GM23338 (cell line): ENCODE data around the gene SLAMF6. TPM values are rescaled to one million over a fixed set of nuclear protein-coding genes. Genes with fewer than 3 reads are reported as not detected.

Source experiments
- ATAC-seq: fragments of 200-7000 bp; cut with Tn5 transposase; 3 replicates; pipeline ENCODE4 v1.9.1; 2020
- DNase-seq: peaks from one replicate; pipeline ENCODE4 v3.0.0-alpha.2; 2015; ENCODE audit warnings: low spot score
- H2AFZ ChIP-seq: fragments of 200-600 bp; sonication (generic); 2 replicates; pipeline ENCODE4 v1.8.0; 2016; ENCODE audit warnings: antibody characterized with exemption, mild to moderate bottlenecking, moderate library complexity
- H3F3A ChIP-seq: fragments of 200-600 bp; sonication (generic); replicated peaks from 2 replicates; pipeline ENCODE4 v1.8.0; 2017; ENCODE audit warnings: antibody characterized with exemption, mixed run types, low read depth
- H3K27ac ChIP-seq: fragments of 200-600 bp; sonication (generic); 2 replicates; pipeline ENCODE4 v1.6.1; 2016; ENCODE audit warnings: low read depth
- H3K27me3 ChIP-seq: fragments of 200-600 bp; sonication (generic); 2 replicates; pipeline ENCODE4 v1.8.0; 2016; ENCODE audit warnings: mild to moderate bottlenecking, mixed run types, moderate library complexity; ENCODE audit not compliant: insufficient read depth
- H3K36me3 ChIP-seq: fragments of 200-600 bp; sonication (generic); 2 replicates; pipeline ENCODE4 v1.8.0; 2016; ENCODE audit warnings: mild to moderate bottlenecking; ENCODE audit not compliant: insufficient read depth
- H3K4me1 ChIP-seq: fragments of 200-600 bp; sonication (generic); 2 replicates; pipeline ENCODE4 v1.8.0; 2016; ENCODE audit warnings: mild to moderate bottlenecking, moderate library complexity; ENCODE audit not compliant: insufficient read depth
- H3K4me2 ChIP-seq: fragments of 200-600 bp; sonication (generic); 2 replicates; pipeline ENCODE4 v1.7.1; 2017; ENCODE audit warnings: mixed run types
- H3K4me3 ChIP-seq: fragments of 200-600 bp; sonication (generic); 2 replicates; pipeline ENCODE4 v1.6.1; 2016; ENCODE audit warnings: mixed run types
- H3K79me2 ChIP-seq: fragments of 200-600 bp; sonication (generic); replicated peaks from 2 replicates; pipeline ENCODE4 v1.8.0; 2017; ENCODE audit warnings: mild to moderate bottlenecking; ENCODE audit not compliant: insufficient read depth
- H3K9me2 ChIP-seq: fragments of 200-600 bp; sonication (generic); 2 replicates; pipeline ENCODE4 v1.8.0; 2017; ENCODE audit not compliant: insufficient read depth
- H4K20me1 ChIP-seq: fragments of 200-600 bp; sonication (generic); replicated peaks from 2 replicates; pipeline ENCODE4 v1.8.0; 2017; ENCODE audit warnings: mild to moderate bottlenecking; ENCODE audit not compliant: insufficient read depth
- H3K27ac Mint-ChIP-seq: 2 replicates; pipeline ENCODE4 v1.8.0; 2020; ENCODE audit warnings: inconsistent platforms, mild to moderate bottlenecking, moderate library complexity, mixed read lengths
- H3K27me3 Mint-ChIP-seq: 3 replicates; pipeline ENCODE4 v1.8.0; 2022; ENCODE audit warnings: low read depth, mild to moderate bottlenecking, moderate library complexity, mixed read lengths, inconsistent platforms; ENCODE audit not compliant: insufficient read depth, poor library complexity
- H3K36me3 Mint-ChIP-seq: 3 replicates; pipeline ENCODE4 v1.8.0; 2021; ENCODE audit warnings: low read depth, mild to moderate bottlenecking, inconsistent platforms, moderate library complexity, mixed read lengths
- H3K4me1 Mint-ChIP-seq: 3 replicates; pipeline ENCODE4 v1.8.0; 2020; ENCODE audit warnings: mild to moderate bottlenecking, inconsistent platforms, mixed read lengths
- H3K4me3 Mint-ChIP-seq: 3 replicates; pipeline ENCODE4 v1.8.0; 2021; ENCODE audit warnings: moderate library complexity, mild to moderate bottlenecking, inconsistent platforms, mixed read lengths
- H3K9me3 Mint-ChIP-seq: 3 replicates; pipeline ENCODE4 v1.8.0; 2020; ENCODE audit warnings: moderate library complexity, mild to moderate bottlenecking, inconsistent platforms, mixed read lengths
- CREB1 ChIP-seq: fragments of 250-450 bp; sonication (Bioruptor Pico); IDR thresholded peaks from 2 replicates; pipeline ENCODE4 v1.5.0; 2020; ENCODE audit warnings: low read depth, mild to moderate bottlenecking, moderate library complexity
- CTCF ChIP-seq, 2 experiments: fragments of 200-600 bp in 1 of 2; sonication (generic) in 1 of 2; conservative IDR thresholded peaks; 2 replicates each; pipeline versions ENCODE4 v1.5.1 to v1.6.1; 2016 to 2017; ENCODE audit warnings: antibody characterized with exemption in 2 of 2, low read depth in 2 of 2, mild to moderate bottlenecking in 2 of 2, moderate library complexity in 1 of 2
- ETS1 ChIP-seq: IDR thresholded peaks from 2 replicates; pipeline ENCODE4 v1.6.1; 2016; ENCODE audit warnings: antibody characterized with exemption
- EZH2 ChIP-seq: fragments of 200-600 bp; sonication (generic); IDR thresholded peaks from one replicate; pipeline ENCODE4 v1.8.0; 2017; ENCODE audit warnings: antibody characterized with exemption, mild to moderate bottlenecking, low read depth; ENCODE audit not compliant: unreplicated experiment
- EZH2phosphoT487 ChIP-seq: fragments of 200-600 bp; sonication (generic); IDR thresholded peaks from one replicate; pipeline ENCODE4 v1.8.1; 2018; ENCODE audit warnings: antibody characterized with exemption; ENCODE audit not compliant: unreplicated experiment
- JUNB ChIP-seq: IDR thresholded peaks from one replicate; pipeline ENCODE4 v1.6.1; 2016; ENCODE audit warnings: antibody characterized with exemption; ENCODE audit not compliant: unreplicated experiment
- NANOG ChIP-seq: IDR thresholded peaks from 2 replicates; pipeline ENCODE4 v1.6.1; 2016; ENCODE audit warnings: antibody characterized with exemption, borderline replicate concordance
- POLR2AphosphoS5 ChIP-seq: IDR thresholded peaks from 2 replicates; pipeline ENCODE4 v1.6.1; 2016; ENCODE audit warnings: antibody characterized with exemption, low read depth
- REST ChIP-seq: IDR thresholded peaks from one replicate; pipeline ENCODE4 v1.6.1; 2018; ENCODE audit warnings: antibody characterized with exemption; ENCODE audit not compliant: unreplicated experiment
- STAT1 ChIP-seq: IDR thresholded peaks from one replicate; pipeline ENCODE4 v1.6.1; 2016; ENCODE audit warnings: antibody characterized with exemption; ENCODE audit not compliant: unreplicated experiment
- ZNF114 ChIP-seq: fragments of 250-450 bp; sonication (Bioruptor Pico); IDR thresholded peaks from 2 replicates; pipeline ENCODE4 v1.5.0; 2020; ENCODE audit warnings: mild to moderate bottlenecking, moderate library complexity
- ZNF331 ChIP-seq: fragments of 250-450 bp; sonication (Bioruptor Pico); IDR thresholded peaks from 2 replicates; pipeline ENCODE4 v1.5.0; 2020; ENCODE audit warnings: low read depth, mild to moderate bottlenecking, moderate library complexity
- polyA plus RNA-seq: library from polyadenylated mRNA; unstranded; fragments of >200 nt; fragmentation: Nextera tagmentation; extraction: Ambion mirVana; gene quantifications from 2 replicates; pipeline ENCODE4 v1.2.1, GENCODE V29; 2016
- total RNA-seq: library from RNA; depleted of rRNA; stranded (reverse); fragments of >200 nt; shearing (Covaris generic); gene quantifications from 2 replicates; pipeline ENCODE4 v1.2.3, GENCODE V29; 2014
- TF ChIP-seq, protein P1 (sequence below): fragments of 250-450 bp; sonication (Bioruptor Pico); IDR thresholded peaks from 2 replicates; pipeline ENCODE4 v1.5.0; 2020; ENCODE audit warnings: mild to moderate bottlenecking, moderate library complexity

The SLAMF6 gene
- total and polyA plus RNA-seq, 2 experiments from 2014 or later = not detected

DNA sequence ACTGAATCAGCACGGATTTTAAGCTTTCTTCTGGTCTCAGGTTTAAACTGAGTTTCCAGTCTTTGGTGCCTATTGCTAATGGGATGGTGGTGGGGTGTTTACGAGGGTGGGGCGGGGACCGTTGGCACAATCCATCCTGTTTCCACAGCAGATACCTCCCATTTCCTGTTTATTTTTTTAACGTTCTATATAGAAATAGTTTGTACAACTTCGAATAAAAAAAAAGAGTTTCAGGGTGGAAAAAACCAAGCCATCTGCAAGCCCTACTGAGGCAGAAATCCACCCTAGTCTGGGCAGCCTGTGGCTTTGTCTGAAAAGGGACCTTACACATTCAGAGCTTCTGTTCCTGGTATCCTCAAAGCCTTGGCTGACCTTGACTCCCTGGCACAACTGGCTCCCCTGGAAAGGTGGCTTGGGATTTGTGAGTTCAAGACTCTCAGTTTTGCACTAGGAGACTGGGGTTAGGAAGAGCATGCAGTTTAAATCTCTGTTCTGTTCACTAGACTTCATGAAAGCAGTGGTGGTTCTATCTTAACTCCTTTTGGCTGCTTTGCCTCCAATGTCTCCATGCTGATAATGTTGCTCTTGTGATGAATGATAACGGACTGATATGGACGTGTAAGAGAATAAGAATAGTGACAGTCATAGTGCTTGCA is 76.0 kb downstream of the SLAMF6 start:
- no peaks in the 10 kb centered on the region for H3K79me2 ChIP-seq
- peaks cover 4% of the 10 kb centered on the region; the same call in 1 of the 2 replicates for H3K9me2 ChIP-seq
- DNase-seq (no peak), ATAC-seq (no peak)
- Mint-ChIP-seq H3K27ac (no peak overlapping the region), H3K27me3 (no peaks in the 10 kb centered on the region), H3K4me3 (no peak overlapping the region), H3K4me1 (no peaks in the 10 kb centered on the region), H3K36me3 (no peaks in the 10 kb centered on the region), H3K9me3 (no peaks in the 10 kb centered on the region)
- H3K4me1 ChIP-seq = no peaks in the 10 kb centered on the region
- no peak for TF ChIP-seq CREB1 (CRISPR knock-in tag)
- TF ChIP-seq STAT1 = no peak
- TF ChIP-seq POLR2AphosphoS5 = no peak
- no peak for TF ChIP-seq REST
- no peak for TF ChIP-seq NANOG
- TF ChIP-seq JUNB = no peak
- TF ChIP-seq CTCF (conservative IDR thresholded peaks at IDR 0.05; ENCODE audit: low read depth in 2 of 2) = no peak
- no peak for TF ChIP-seq EZH2
- no peak for TF ChIP-seq EZH2phosphoT487
- no peak for TF ChIP-seq ZNF331
- no peak for TF ChIP-seq ZNF114 (CRISPR knock-in tag)
- TF ChIP-seq, protein P1, sequence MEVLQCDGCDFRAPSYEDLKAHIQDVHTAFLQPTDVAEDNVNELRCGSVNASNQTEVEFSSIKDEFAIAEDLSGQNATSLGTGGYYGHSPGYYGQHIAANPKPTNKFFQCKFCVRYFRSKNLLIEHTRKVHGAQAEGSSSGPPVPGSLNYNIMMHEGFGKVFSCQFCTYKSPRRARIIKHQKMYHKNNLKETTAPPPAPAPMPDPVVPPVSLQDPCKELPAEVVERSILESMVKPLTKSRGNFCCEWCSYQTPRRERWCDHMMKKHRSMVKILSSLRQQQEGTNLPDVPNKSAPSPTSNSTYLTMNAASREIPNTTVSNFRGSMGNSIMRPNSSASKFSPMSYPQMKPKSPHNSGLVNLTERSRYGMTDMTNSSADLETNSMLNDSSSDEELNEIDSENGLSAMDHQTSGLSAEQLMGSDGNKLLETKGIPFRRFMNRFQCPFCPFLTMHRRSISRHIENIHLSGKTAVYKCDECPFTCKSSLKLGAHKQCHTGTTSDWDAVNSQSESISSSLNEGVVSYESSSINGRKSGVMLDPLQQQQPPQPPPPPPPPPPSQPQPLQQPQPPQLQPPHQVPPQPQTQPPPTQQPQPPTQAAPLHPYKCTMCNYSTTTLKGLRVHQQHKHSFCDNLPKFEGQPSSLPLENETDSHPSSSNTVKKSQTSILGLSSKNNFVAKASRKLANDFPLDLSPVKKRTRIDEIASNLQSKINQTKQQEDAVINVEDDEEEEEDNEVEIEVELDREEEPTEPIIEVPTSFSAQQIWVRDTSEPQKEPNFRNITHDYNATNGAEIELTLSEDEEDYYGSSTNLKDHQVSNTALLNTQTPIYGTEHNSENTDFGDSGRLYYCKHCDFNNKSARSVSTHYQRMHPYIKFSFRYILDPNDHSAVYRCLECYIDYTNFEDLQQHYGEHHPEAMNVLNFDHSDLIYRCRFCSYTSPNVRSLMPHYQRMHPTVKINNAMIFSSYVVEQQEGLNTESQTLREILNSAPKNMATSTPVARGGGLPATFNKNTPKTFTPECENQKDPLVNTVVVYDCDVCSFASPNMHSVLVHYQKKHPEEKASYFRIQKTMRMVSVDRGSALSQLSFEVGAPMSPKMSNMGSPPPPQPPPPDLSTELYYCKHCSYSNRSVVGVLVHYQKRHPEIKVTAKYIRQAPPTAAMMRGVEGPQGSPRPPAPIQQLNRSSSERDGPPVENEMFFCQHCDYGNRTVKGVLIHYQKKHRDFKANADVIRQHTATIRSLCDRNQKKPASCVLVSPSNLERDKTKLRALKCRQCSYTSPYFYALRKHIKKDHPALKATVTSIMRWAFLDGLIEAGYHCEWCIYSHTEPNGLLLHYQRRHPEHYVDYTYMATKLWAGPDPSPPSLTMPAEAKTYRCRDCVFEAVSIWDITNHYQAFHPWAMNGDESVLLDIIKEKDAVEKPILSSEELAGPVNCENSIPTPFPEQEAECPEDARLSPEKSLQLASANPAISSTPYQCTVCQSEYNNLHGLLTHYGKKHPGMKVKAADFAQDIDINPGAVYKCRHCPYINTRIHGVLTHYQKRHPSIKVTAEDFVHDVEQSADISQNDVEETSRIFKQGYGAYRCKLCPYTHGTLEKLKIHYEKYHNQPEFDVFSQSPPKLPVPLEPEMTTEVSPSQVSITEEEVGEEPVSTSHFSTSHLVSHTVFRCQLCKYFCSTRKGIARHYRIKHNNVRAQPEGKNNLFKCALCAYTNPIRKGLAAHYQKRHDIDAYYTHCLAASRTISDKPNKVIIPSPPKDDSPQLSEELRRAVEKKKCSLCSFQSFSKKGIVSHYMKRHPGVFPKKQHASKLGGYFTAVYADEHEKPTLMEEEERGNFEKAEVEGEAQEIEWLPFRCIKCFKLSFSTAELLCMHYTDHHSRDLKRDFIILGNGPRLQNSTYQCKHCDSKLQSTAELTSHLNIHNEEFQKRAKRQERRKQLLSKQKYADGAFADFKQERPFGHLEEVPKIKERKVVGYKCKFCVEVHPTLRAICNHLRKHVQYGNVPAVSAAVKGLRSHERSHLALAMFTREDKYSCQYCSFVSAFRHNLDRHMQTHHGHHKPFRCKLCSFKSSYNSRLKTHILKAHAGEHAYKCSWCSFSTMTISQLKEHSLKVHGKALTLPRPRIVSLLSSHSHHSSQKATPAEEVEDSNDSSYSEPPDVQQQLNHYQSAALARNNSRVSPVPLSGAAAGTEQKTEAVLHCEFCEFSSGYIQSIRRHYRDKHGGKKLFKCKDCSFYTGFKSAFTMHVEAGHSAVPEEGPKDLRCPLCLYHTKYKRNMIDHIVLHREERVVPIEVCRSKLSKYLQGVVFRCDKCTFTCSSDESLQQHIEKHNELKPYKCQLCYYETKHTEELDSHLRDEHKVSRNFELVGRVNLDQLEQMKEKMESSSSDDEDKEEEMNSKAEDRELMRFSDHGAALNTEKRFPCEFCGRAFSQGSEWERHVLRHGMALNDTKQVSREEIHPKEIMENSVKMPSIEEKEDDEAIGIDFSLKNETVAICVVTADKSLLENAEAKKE (CRISPR knock-in tag) = no peak
- no peak for TF ChIP-seq ETS1
- H3K36me3 ChIP-seq = no peaks in the 10 kb centered on the region
- no peaks in the 10 kb centered on the region for H4K20me1 ChIP-seq
- no peaks in the 10 kb centered on the region for H3F3A ChIP-seq
- no peak overlapping the region for H3K4me3 ChIP-seq
- H3K27me3 ChIP-seq = no peaks in the 10 kb centered on the region
- H3K4me2 ChIP-seq = no peak overlapping the region
- peak overlapping the region; percentile 59; the same call in 1 of the 2 replicates for H2AFZ ChIP-seq
- no peak overlapping the region for H3K27ac ChIP-seq
